ENCODE data around the gene WNT10A.

Gene WNT10A

GRCh38 chr2:218852911-218853667 is 27.6 kb upstream of the WNT10A start:
- H3K4me3 ChIP-seq (ENCODE audit: low read depth, low read length), result no peak overlapping the region
- in situ Hi-C loops (cut with HindIII; ENCODE audit: low sequenced_read_pairs), result no loop called here
- peak; percentile 55 for DNase-seq (ENCODE audit: low read depth, low spot score)
- peak; percentile 83 for TF ChIP-seq CTCF (IDR thresholded peaks at IDR 0.05; ENCODE audit: low read depth, low read length)

GRCh38 chr2:218853766-218854165 is 26.9 kb upstream of the WNT10A start:
- peak; percentile 16 for DNase-seq (ENCODE audit: low read depth, low spot score)
- H3K4me3 ChIP-seq (ENCODE audit: low read depth, low read length), result no peak overlapping the region
- TF ChIP-seq CTCF (IDR thresholded peaks at IDR 0.05; ENCODE audit: low read depth, low read length), result no peak
- in situ Hi-C loops (cut with HindIII; ENCODE audit: low sequenced_read_pairs), result no loop called here

- DNase-seq (ENCODE audit: low read depth, low spot score), result no peak
- in situ Hi-C loops (cut with HindIII; ENCODE audit: low sequenced_read_pairs), result no loop called here
- H3K4me3 ChIP-seq (ENCODE audit: low read depth, low read length), result no peak overlapping the region
- TF ChIP-seq CTCF (IDR thresholded peaks at IDR 0.05; ENCODE audit: low read depth, low read length), result no peak
These were observed 25.8 kb upstream of the WNT10A start for GRCh38 chr2:218854860-218855259.

DNA sequence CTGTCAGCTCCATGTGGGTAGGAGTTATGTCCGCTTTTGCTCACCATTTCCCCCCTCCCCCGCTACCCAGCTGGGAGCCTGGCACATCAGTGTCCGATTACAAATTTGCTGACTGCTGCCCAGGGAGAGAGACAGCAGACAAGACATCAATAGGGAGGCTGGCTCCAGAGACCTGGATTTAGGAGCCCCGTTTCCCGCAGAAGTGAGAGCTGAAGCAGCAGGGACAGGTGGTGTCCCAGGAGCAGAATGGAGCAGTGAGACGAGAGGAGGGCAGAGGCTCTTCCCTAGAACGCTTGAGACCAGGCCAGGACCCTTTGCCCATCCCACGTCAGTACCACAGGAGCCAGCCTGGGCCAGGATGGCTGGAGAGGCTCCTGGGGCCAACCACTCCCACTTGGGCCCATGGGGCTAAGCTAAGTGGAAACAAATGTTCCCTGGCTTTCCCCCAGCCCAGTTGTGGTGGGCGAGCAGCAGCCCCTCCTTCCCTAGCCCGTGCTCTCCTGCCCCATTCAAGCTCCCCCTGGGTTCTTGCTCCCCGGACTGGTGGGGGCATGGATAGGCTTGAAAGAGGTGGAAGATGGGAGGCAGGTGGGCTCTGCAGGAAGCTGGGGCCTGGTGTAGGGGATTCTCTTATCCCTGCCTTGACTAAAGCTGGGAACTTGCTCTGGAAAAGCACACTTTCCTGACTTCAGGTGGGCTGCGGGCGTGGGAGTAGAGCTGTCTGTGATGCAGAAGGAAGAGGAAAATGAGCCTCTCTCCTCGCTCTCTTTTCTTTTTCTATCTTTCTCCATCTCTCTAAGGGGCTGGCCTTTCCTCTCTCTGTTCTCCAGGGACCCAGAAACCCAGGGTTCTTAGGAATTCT is 25.1 kb upstream of the WNT10A start:
- H3K4me3 ChIP-seq (ENCODE audit: low read depth, low read length), result no peak overlapping the region
- no peak for DNase-seq (ENCODE audit: low read depth, low spot score)
- in situ Hi-C loops (cut with HindIII; ENCODE audit: low sequenced_read_pairs), result no loop called here
- TF ChIP-seq CTCF (IDR thresholded peaks at IDR 0.05; ENCODE audit: low read depth, low read length), result no peak

DNA sequence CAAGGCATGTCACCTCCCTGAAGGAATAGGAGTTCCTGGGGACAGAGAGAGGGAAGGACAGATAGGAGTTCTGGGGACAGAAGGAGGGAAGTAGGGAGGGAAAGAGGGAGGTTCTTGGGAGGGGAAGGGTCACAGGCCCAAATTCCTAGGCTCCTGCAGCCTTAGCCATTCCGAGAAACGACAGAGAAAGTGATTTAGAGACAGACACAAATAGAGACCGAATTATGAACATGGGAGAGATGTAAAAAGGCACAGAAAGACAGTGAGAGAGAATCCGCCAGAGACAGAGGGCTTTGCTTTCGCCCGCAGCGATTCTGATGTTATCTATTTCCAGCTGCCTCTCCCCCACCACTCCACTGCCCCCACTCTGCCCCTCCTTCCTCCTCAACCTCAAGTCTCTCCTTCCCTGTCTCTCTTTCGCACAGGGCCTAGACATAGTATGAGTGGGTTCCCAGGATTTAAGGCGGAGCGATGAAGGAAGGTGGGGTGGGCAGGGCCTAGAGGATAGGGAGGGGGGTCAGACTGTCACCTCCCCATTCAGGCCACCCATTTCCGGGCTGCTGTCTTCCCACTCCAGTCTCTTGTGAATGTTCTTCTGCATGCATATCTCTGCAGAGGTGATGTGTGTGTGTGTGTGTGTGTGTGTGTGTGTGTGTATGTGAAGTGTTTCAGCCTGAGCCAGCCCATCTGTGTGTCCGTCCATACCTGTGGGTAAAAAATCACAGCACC is 24.3 kb upstream of the WNT10A start:
- in situ Hi-C loops (cut with HindIII; ENCODE audit: low sequenced_read_pairs), result no loop called here
- no peak for TF ChIP-seq CTCF (IDR thresholded peaks at IDR 0.05; ENCODE audit: low read depth, low read length)
- DNase-seq (ENCODE audit: low read depth, low spot score), result no peak

DNA sequence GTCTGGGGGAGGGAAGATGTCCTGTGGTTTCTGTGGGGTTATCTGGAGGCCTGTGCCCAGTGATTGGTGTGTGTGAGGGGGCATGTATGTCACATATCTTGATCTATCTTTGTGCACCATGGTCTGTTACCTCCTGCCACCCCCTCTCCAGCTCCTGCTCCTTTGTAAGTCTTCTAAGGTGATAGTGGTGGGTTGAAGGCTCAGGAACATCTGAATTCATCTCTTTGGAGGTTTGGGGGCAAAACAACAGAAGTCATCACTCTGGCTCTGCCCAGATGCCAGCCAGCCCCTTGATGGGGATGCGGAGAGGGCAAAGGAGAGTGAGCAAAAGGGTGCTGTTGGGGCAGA is 23.8 kb upstream of the WNT10A start:
- in situ Hi-C loops (cut with HindIII; ENCODE audit: low sequenced_read_pairs), result no loop called here
- no peak for DNase-seq (ENCODE audit: low read depth, low spot score)
- H3K4me3 ChIP-seq (ENCODE audit: low read depth, low read length), result no peak overlapping the region
- TF ChIP-seq CTCF (IDR thresholded peaks at IDR 0.05; ENCODE audit: low read depth, low read length), result no peak

More for the DNA sequence above, 24.3 kb upstream of the WNT10A start:
- H3K4me3 ChIP-seq (ENCODE audit: low read depth, low read length), result no peak overlapping the region
